ENCODE results near the gene TMEM200B. TPM values are rescaled to one million over a fixed set of nuclear protein-coding genes. Genes with fewer than 3 reads are reported as not detected.
"Not testable (repeated sequence)": the region's sequence is repeated elsewhere in the genome, so short reads cannot be mapped to it uniquely, and the experiment has no call there.

Gene TMEM200B
- not detected in 2 replicates for total RNA-seq (2014; rRNA removed; shearing (Covaris generic))
- polyA plus RNA-seq (2015; cell fraction: cytosol; rRNA removed), result not detected in 2 replicates
- polyA plus RNA-seq (2015; cell fraction: nucleus; rRNA removed), result 0.14 and 1.7 TPM in 2 replicates

GRCh38 chr1:29123887-29124365 is at the start of gene TMEM200B:
TMEM200B (minus strand) TSS chr1:29123903; CDS start chr1:29121828, 2,075 bp downstream.
- DNase-seq (ENCODE audit: low read depth, low spot score), result no peak
- in situ Hi-C loops (cut with HindIII; ENCODE audit: low pct_unique_long_range_greater_than_20kb, low sequenced_read_pairs), result no loop called here

DNA sequence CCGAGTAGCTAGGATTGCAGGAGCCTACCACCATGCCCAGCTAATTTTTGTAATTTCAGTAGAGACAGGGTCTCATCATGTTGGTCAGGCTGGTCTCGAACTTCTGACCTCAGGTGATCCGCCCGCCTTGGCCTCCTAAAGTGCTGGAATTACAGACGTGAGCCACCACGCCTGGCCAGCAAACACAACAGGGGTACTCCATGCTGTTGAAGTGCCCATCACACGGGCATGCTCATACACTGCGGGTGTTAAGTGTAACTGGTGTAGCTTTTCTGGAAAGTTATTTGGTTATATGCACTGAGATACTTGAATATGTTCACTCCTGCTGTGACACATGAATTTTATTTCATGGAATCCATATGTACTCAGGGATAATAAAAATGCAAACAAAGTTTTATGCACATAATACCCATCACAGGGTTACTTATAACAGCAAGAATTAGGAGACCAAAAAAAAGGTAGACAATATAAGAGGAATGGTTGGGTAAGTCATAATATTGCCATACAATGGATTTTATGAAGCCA is 48.8 kb upstream of the TMEM200B start:
- no peak for DNase-seq (ENCODE audit: low read depth, low spot score)
- in situ Hi-C loops (cut with HindIII; ENCODE audit: low pct_unique_long_range_greater_than_20kb, low sequenced_read_pairs), result no loop called here

- DNase-seq (ENCODE audit: low read depth, low spot score), result no peak
- in situ Hi-C loops (cut with HindIII; ENCODE audit: low pct_unique_long_range_greater_than_20kb, low sequenced_read_pairs), result no loop called here
Observed at GRCh38 chr1:29171521-29171920, 47.8 kb upstream of the TMEM200B start.

DNA sequence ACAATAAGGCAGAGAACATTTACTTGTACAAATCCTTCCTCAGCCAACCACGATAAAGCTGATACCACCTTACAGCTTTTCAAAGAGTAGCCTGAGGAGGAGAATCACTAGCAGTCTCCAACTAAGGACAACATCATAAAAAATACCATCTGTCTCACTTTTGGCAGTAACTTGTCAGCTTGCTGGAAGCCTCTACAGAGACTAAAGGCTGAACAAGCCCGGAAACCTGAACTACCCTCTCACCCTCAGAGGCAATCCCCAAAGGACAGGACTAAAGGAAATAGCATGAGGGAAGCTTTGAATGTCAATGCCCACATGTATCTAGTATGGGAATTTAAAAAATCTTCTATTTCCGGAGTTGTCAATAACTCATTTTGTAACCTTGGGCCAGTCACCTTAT is 47.4 kb upstream of the TMEM200B start:
- no peak for DNase-seq (ENCODE audit: low read depth, low spot score)
- in situ Hi-C loops (cut with HindIII; ENCODE audit: low pct_unique_long_range_greater_than_20kb, low sequenced_read_pairs), result no loop called here

DNA sequence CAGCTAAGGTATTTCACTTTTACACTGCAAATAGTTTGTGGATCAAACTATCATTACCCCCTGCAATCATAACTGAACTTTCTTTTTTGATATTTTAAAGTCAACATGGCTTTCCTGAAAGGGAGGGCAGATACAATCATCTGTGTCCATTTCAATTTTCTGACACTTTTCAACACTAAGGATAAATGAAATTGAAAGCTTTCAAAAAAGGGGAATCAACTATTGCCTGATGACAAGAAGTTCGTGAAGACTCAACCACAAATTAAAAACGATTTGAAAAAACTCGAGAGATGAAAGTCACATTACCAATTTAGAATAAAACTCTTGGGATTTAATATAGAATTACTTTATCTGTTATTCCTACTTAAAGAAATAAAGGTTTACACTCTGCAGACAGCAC is 46.3 kb upstream of the TMEM200B start:
- DNase-seq (ENCODE audit: low read depth, low spot score), result no peak
- in situ Hi-C loops (cut with HindIII; ENCODE audit: low pct_unique_long_range_greater_than_20kb, low sequenced_read_pairs), result no loop called here

GRCh38 chr1:29167904-29168303 is 44.2 kb upstream of the TMEM200B start:
- in situ Hi-C loops (cut with HindIII; ENCODE audit: low pct_unique_long_range_greater_than_20kb, low sequenced_read_pairs), result no loop called here
- DNase-seq (ENCODE audit: low read depth, low spot score), result no peak

DNA sequence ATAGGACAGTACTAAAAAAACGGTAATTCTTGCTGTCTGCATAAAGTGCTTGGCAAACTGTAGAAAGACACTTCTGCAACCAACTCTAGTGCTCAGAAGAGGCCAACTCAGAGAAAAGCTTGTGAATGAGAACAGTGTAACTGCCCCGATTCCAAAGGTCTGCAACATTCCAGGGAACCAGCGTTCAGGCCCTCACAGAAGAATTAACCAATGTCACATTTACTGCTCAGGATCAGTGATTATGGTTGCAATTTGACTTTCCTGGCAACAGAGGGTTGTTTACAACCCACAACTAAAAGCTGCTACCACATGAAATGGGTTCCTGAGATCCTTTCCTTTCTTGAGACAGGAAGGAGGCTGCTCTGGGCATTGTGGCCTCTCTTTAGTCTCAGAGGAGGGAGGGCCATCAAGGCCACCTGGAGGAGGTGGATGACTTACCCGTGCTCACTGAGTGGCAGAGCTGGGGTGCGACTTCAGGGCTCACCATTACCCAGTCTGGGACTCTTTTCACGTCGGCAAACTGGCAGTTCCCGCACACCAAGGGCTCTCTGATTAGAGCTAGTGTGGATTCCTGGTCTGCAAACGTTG is 42.7 kb upstream of the TMEM200B start:
- no peak for DNase-seq (ENCODE audit: low read depth, low spot score)
- in situ Hi-C loops (cut with HindIII; ENCODE audit: low pct_unique_long_range_greater_than_20kb, low sequenced_read_pairs), result no loop called here

DNA sequence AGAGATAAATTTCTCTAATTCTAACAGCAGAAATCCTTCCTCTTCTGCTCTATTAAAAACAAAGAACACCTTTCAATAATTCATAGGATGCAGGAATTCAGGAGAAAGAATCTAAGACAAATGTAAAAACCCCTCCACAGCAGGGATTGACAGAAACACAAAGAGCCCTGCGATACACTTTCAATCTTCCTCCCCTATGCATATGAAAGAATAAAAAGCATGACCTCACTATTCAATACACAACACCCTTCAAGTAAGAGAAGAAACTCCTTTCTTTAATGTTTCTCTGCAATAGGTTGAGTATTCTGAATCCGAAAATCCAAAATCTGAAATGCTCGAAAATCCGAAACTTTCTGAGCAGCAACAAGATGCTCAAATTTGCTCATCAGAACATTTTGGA is 40.9 kb upstream of the TMEM200B start:
- DNase-seq (ENCODE audit: low read depth, low spot score), result no peak
- in situ Hi-C loops (cut with HindIII; ENCODE audit: low pct_unique_long_range_greater_than_20kb, low sequenced_read_pairs), result no loop called here

DNA sequence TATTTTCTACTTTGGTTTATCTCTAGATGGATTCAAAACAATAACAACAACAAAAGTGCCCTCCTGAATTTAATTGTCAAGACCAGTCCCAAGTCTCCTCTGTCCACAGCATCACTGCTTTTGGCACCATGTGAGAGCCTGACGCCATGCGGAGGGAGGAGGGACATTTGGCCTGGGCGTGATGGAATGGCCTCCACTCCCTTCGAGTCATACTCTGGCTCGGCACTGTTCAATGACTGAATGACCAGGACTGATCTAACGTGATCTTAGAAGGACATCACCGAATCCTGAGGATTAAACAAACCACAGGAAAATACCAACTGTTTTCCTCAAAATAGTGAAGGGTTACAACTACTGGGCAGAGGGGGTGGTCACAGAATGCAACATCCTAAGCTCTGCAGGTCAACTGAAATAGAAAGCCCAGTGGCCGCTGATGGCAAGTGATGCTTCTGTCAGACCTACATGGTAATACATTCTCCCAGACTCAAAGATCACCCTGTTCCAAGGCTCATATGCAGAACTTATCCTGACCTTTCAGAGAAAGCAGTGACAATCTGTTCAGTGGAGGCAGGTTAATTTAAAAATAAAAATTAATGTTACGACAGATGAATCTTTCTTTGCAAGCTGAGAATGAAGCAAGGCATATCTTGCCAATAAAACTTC is 38.9 kb upstream of the TMEM200B start:
- DNase-seq (ENCODE audit: low read depth, low spot score), result no peak
- in situ Hi-C loops (cut with HindIII; ENCODE audit: low pct_unique_long_range_greater_than_20kb, low sequenced_read_pairs), result no loop called here

DNA sequence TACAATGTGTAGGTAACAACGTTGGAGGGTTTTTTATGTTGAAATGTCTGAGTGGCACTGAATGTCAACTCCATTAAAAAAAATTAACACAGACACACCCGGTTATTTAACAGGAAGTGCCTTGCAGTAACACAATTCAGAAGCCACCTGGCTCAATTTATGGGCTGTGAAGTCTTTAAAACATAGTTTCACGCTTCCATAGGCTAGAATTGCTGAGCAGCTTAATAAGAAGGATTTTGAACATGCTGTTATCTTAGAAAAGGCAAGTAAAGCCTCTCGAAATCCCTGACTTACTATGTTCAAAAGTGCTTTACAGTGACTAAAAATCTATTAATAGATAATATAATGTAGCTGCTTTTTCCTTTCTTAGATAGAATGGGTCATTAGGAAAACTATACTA is 38.3 kb upstream of the TMEM200B start:
- no peak for DNase-seq (ENCODE audit: low read depth, low spot score)
- in situ Hi-C loops (cut with HindIII; ENCODE audit: low pct_unique_long_range_greater_than_20kb, low sequenced_read_pairs), result no loop called here

- in situ Hi-C loops (cut with HindIII; ENCODE audit: low pct_unique_long_range_greater_than_20kb, low sequenced_read_pairs), result no loop called here
- DNase-seq (ENCODE audit: low read depth, low spot score), result peak; percentile 17
Observed at GRCh38 chr1:29159773-29160172, 36.1 kb upstream of the TMEM200B start.

DNA sequence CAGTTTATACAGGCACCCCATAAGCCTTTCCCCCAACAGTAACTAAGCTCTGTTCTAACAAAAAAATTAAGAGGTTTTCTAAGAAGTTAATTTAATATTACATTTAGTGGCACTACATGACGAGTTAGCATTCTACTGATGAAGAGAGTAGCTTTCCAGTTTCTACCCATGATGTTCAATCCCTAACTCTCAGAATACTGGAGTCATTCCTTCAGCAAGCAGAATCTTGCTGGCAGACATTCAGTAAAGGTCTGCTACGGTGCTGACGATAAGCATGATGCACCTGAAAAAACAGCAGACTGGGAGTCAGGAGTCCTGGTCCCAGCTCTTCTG is 33.5 kb upstream of the TMEM200B start:
- DNase-seq (ENCODE audit: low read depth, low spot score), result no peak
- in situ Hi-C loops (cut with HindIII; ENCODE audit: low pct_unique_long_range_greater_than_20kb, low sequenced_read_pairs), result no loop called here

DNA sequence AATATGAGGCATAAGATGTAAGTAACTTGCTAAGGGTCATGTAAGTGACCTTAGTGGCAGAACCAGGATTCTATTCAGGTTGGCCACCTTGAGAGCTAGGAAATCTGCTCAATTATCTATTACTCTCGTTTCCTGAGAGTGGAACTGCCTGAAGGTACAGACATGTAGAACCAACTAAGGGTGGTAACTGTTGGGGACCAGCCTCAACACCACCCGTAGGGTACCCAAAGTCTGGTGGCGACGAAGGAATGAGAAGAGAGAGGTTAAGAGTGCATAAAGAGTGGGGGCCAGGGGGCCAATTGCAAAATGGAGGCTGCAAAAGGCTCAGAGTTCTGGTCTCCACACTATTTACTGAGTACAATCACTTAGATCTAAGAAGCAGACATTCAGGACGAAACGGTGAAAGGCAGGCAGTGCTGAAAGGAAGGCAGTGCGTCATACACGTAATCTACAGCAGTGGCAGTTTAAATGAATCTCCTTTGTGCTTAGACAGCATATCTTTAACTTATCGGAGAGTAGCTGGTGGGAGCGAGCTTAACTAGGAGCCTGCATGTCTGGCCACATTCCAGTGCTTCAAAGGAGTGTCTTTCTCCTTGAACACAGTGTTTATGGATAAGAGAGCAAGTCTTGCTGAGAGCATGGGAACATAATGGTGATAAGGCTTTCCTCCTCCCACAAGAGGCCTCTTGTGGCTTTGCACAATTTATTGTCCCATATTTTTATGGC is 33.0 kb upstream of the TMEM200B start:
- in situ Hi-C loops (cut with HindIII; ENCODE audit: low pct_unique_long_range_greater_than_20kb, low sequenced_read_pairs), result no loop called here
- DNase-seq (ENCODE audit: low read depth, low spot score), result no peak

GRCh38 chr1:29152046-29152805 is 28.5 kb upstream of the TMEM200B start:
- in situ Hi-C loops (cut with HindIII; ENCODE audit: low pct_unique_long_range_greater_than_20kb, low sequenced_read_pairs), result no loop called here
- no peak for DNase-seq (ENCODE audit: low read depth, low spot score)

DNA sequence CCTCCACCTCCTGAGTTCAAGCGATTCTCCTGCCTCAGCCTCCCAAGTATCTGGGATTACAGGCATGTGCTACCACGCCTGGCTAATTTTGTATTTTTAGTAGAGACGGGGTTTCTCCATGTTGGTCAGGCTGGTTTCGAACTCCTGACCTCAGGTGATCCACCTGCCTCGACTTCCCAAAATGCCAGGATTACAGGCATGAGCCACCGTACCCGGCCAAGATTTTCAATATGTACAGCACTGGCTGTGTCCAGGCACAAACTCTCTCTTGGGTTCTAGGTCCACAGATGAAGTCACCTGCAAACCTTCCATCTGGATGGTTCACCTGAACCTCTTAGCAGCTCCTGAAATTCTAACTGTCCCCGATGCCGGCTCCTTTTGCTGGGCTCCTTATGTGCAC is 26.6 kb upstream of the TMEM200B start:
- in situ Hi-C loops (cut with HindIII; ENCODE audit: low pct_unique_long_range_greater_than_20kb, low sequenced_read_pairs); DNase-seq (ENCODE audit: low read depth, low spot score): not testable (repeated sequence)

DNA sequence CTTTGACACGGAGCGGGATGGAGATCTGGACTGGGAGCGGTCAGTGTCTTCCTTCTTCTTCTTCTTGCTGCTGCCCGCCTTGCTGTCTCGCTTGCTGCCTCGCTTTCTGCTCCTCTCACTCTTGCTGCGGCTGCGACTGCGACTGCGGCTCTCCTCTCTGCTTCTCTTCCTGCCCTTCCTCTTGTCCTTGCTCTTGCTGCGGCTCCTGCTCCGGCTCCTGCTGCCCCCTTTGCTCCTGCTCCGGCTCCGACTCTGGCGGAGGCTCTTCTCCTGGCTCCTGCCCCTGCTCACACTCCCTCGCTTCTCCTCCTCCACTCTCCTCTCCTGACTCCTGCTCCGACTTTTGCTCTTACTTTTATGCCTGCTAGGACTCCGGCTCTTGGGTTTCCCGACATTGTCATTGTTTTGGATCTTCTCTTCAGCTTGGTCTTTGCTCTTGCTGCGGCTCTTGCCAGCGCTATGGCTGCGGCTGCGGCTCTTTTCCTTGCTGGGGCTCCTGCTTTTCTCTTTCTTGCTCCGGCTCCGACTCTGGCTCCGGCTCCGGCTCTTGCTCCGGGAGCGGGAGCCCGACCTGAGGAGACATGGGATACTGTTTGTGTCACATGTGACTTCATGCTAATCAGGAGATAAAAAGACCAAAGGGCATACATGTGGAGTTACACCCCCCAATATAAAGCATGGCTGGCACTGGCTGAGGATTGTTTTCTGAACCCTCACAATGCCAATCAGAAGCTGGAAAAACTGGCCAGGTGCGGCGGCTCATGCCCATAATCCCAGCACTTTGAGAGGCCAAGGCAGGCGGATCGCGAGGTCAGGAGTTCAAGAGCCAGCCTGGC is 25.2 kb upstream of the TMEM200B start:
- DNase-seq (ENCODE audit: low read depth, low spot score), result no peak
- in situ Hi-C loops (cut with HindIII; ENCODE audit: low pct_unique_long_range_greater_than_20kb, low sequenced_read_pairs), result no loop called here
